Brain microvascular endothelial cell (primary cell): Measurements from ENCODE around the gene PECR.
A peak's percentile ranks its signal among the peaks of the same experiment; 100 is the strongest.
"Not testable (repeated sequence)": the region's sequence is repeated elsewhere in the genome, so short reads cannot be mapped to it uniquely, and the experiment has no call there.

Source experiments
- DNase-seq: peaks from one replicate; pipeline ENCODE4 v3.0.0-alpha.2; 2020
- H3K27ac ChIP-seq: fragments of 250-450 bp; sonication (Bioruptor Pico); 2 replicates; pipeline ENCODE4 v1.5.1; 2020; ENCODE audit warnings: mild to moderate bottlenecking, moderate library complexity
- H3K27me3 ChIP-seq: fragments of 250-450 bp; sonication (Bioruptor Pico); replicated peaks from 2 replicates; pipeline ENCODE4 v1.5.1; 2020; ENCODE audit warnings: mild to moderate bottlenecking
- H3K36me3 ChIP-seq: fragments of 250-450 bp; sonication (Bioruptor Pico); replicated peaks from 2 replicates; pipeline ENCODE4 v1.5.1; 2020; ENCODE audit warnings: mild to moderate bottlenecking
- H3K4me3 ChIP-seq: 2 replicates; pipeline ENCODE4 v1.5.1; 2011; ENCODE audit warnings: low read depth, mild to moderate bottlenecking, control low read depth, low read length, moderate library complexity
- CTCF ChIP-seq: IDR thresholded peaks from 2 replicates; pipeline ENCODE4 v1.5.1; 2011; ENCODE audit warnings: low read depth, mild to moderate bottlenecking, moderate library complexity, low read length, control low read depth, inconsistent platforms; ENCODE audit errors: missing control alignments
- in situ Hi-C: cut with HindIII; loops from 2 replicates; pipeline ENCODE4 v1.10.0; 2017; ENCODE audit warnings: low sequenced_read_pairs, low pct_ligation_motif_present

Gene PECR

GRCh38 chr2:216014986-216015385 is 66.6 kb downstream of the PECR start:
- Histone ChIP-seq H3K27me3 (no peaks in the 10 kb centered on the region), H3K27ac (no peak overlapping the region), H3K36me3 (no peaks in the 10 kb centered on the region), H3K4me3 (no peak overlapping the region)
- in situ Hi-C loops: no loop called here
- DNase-seq: no peak
- TF ChIP-seq CTCF: no peak

- Histone ChIP-seq H3K27me3 (no peaks in the 10 kb centered on the region), H3K4me3 (no peak overlapping the region), H3K36me3 (no peaks in the 10 kb centered on the region), H3K27ac (no peak overlapping the region)
- in situ Hi-C loops: no loop called here
- TF ChIP-seq CTCF: no peak
- no peak for DNase-seq
These were observed 67.6 kb downstream of the PECR start for GRCh38 chr2:216014006-216014405.

- H3K4me3 ChIP-seq: peak within 1 kb of the TSS; percentile 68
- TF ChIP-seq CTCF: peak; percentile 85
- peak; percentile 66 for DNase-seq
- no peak within 1 kb of the TSS for H3K27ac ChIP-seq
- in situ Hi-C loops: no loop called here
- no peaks in the 10 kb centered on the region for H3K27me3 ChIP-seq
- no peaks in the 10 kb centered on the region for H3K36me3 ChIP-seq
These were observed 68.3 kb downstream of the PECR start, which contains the start of gene MREG for GRCh38 chr2:216013080-216013909. MREG (minus strand) TSS chr2:216013551; CDS start chr2:216013327, 224 bp downstream.

GRCh38 chr2:216012830-216013079 is 68.9 kb downstream of the PECR start:
- TF ChIP-seq CTCF: no peak
- H3K36me3 ChIP-seq: no peaks in the 10 kb centered on the region
- no peak overlapping the region for H3K27ac ChIP-seq
- peak overlapping the region; percentile 68 for H3K4me3 ChIP-seq
- in situ Hi-C loops: no loop called here
- DNase-seq: no peak
- H3K27me3 ChIP-seq: no peaks in the 10 kb centered on the region

GRCh38 chr2:216012133-216012829 is 69.3 kb downstream of the PECR start:
- Histone ChIP-seq H3K27me3 (no peaks in the 10 kb centered on the region), H3K27ac (no peak overlapping the region), H3K4me3 (peak overlapping the region; percentile 68), H3K36me3 (no peaks in the 10 kb centered on the region)
- peak; percentile 24 for TF ChIP-seq CTCF
- DNase-seq: no peak
- in situ Hi-C loops: no loop called here

- H3K36me3 ChIP-seq, H3K27me3 ChIP-seq, H3K4me3 ChIP-seq, DNase-seq, in situ Hi-C loops, H3K27ac ChIP-seq: not testable (repeated sequence)
These were observed 72.4 kb downstream of the PECR start for GRCh38 chr2:216009215-216009614.
